Measurements from ENCODE around the gene PRODH2.

DNA sequence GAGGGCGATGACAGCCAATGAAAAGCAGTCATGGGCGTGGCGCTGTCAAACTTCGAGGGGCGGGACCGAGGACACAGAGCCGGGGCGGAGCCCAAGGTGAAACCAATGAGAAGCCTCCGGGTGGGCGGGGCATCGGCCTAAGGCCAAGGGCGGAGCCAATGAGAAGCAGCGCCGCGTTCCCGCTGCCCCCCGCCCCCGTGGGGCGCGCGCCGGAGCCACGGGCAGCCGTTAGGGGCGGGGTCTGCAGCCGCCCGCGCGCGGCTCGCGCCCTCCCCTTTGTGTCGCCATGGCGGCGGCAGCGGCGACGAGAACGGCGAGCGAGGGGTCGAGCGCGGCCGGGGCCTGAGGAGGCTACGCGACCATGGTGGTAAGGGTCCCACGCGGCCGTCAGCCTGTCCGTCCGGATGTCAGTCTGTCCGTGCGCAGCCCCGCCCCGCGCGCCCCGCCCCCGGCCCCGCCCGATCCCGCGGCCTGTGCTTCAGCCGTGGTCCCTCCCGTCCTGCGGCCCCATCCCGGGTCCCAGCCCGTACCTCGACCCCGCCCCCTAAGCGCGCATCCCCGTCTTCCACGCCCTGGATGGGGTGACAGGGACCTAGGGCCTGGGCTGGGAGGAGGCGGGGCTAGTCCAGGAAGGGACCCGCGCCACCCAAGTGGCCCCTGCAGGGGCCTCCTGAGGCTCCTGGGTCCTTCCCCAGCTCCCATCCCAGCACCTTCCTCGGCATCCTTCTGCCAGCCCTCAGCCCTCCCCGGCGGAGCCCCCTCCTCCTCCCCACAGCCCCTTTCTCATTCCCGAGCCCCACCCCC is 37.1 kb downstream of the PRODH2 start, which contains the start of gene ARHGAP33:
- TF ChIP-seq, protein P1, sequence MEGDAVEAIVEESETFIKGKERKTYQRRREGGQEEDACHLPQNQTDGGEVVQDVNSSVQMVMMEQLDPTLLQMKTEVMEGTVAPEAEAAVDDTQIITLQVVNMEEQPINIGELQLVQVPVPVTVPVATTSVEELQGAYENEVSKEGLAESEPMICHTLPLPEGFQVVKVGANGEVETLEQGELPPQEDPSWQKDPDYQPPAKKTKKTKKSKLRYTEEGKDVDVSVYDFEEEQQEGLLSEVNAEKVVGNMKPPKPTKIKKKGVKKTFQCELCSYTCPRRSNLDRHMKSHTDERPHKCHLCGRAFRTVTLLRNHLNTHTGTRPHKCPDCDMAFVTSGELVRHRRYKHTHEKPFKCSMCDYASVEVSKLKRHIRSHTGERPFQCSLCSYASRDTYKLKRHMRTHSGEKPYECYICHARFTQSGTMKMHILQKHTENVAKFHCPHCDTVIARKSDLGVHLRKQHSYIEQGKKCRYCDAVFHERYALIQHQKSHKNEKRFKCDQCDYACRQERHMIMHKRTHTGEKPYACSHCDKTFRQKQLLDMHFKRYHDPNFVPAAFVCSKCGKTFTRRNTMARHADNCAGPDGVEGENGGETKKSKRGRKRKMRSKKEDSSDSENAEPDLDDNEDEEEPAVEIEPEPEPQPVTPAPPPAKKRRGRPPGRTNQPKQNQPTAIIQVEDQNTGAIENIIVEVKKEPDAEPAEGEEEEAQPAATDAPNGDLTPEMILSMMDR (conservative IDR thresholded peaks at IDR 0.05; ENCODE audit: low read length), result no peak
- no peak for TF ChIP-seq EZH2phosphoT487 (IDR thresholded peaks at IDR 0.05; ENCODE audit: borderline replicate concordance)

Measured in Loucy (cell line).